ENCODE data around the gene RAB27B. TPM values are rescaled to one million over a fixed set of nuclear protein-coding genes. Genes with fewer than 3 reads are reported as not detected.

Gene RAB27B
- total RNA-seq, 1 donor from 2014 or later, result 5.0 TPM

GRCh38 chr18:54932472-54932871 is 104.2 kb downstream of the RAB27B start:
- Histone ChIP-seq H3K79me2 (ENCODE audit: low read depth) (no peaks in the 10 kb centered on the region), H3K9ac (no peak overlapping the region), H3K27me3 (no peaks in the 10 kb centered on the region), H4K20me1 (ENCODE audit: low read depth) (no peaks in the 10 kb centered on the region), H3F3A (ENCODE audit: low read depth) (no peaks in the 10 kb centered on the region), H3K4me1 (no peaks in the 10 kb centered on the region), H3K9me3 (ENCODE audit: low read depth) (no peaks in the 10 kb centered on the region), H3K4me2 (no peak overlapping the region), H3K36me3 (no peaks in the 10 kb centered on the region), H2AFZ (replicated peaks) (no peak overlapping the region), H3K27ac (no peak overlapping the region), H3K4me3 (no peak overlapping the region)
- no peaks in the 10 kb centered on the region for H3K36me3 Mint-ChIP-seq
- no peaks in the 10 kb centered on the region for H3K9me3 Mint-ChIP-seq
- H3K27ac Mint-ChIP-seq, result no peak overlapping the region
- H3K27me3 Mint-ChIP-seq (ENCODE audit: insufficient read depth, low read depth), result peaks cover 5% of the 10 kb centered on the region
- TF ChIP-seq CTCF (IDR thresholded peaks at IDR 0.05) (no peak), EZH2 (IDR thresholded peaks at IDR 0.05) (no peak), EZH2phosphoT487 (IDR thresholded peaks at IDR 0.05) (no peak)
- H3K4me1 Mint-ChIP-seq, result no peaks in the 10 kb centered on the region
- DNase-seq (ENCODE audit: low spot score), result no peak
- H3K4me3 Mint-ChIP-seq, result no peak overlapping the region

GRCh38 chr18:54938506-54938905 is 110.2 kb downstream of the RAB27B start:
- DNase-seq (ENCODE audit: low spot score), result no peak
- no peaks in the 10 kb centered on the region for H3K27me3 Mint-ChIP-seq (ENCODE audit: insufficient read depth, low read depth)
- Histone ChIP-seq H4K20me1 (ENCODE audit: low read depth) (no peaks in the 10 kb centered on the region), H3K9me3 (ENCODE audit: low read depth) (no peaks in the 10 kb centered on the region), H3K4me1 (no peaks in the 10 kb centered on the region), H3K27ac (no peak overlapping the region), H3K9ac (no peak overlapping the region), H2AFZ (replicated peaks) (no peak overlapping the region), H3K4me2 (no peak overlapping the region), H3K36me3 (no peaks in the 10 kb centered on the region), H3K4me3 (no peak overlapping the region), H3K79me2 (ENCODE audit: low read depth) (no peaks in the 10 kb centered on the region), H3F3A (ENCODE audit: low read depth) (no peaks in the 10 kb centered on the region), H3K27me3 (no peaks in the 10 kb centered on the region)
- H3K27ac Mint-ChIP-seq, result no peak overlapping the region
- no peak for TF ChIP-seq EZH2phosphoT487 (IDR thresholded peaks at IDR 0.05)
- TF ChIP-seq EZH2 (IDR thresholded peaks at IDR 0.05), result no peak
- TF ChIP-seq CTCF (IDR thresholded peaks at IDR 0.05), result no peak
- no peaks in the 10 kb centered on the region for H3K4me1 Mint-ChIP-seq
- H3K36me3 Mint-ChIP-seq, result no peaks in the 10 kb centered on the region
- H3K9me3 Mint-ChIP-seq, result no peaks in the 10 kb centered on the region
- H3K4me3 Mint-ChIP-seq, result no peak overlapping the region

GRCh38 chr18:54939361-54939917 is 111.2 kb downstream of the RAB27B start:
- Histone ChIP-seq H3K4me1 (no peaks in the 10 kb centered on the region), H3K27me3 (no peaks in the 10 kb centered on the region), H3K79me2 (ENCODE audit: low read depth) (no peaks in the 10 kb centered on the region), H3K4me3 (no peak overlapping the region), H3K9ac (no peak overlapping the region), H2AFZ (replicated peaks) (no peak overlapping the region), H3F3A (ENCODE audit: low read depth) (no peaks in the 10 kb centered on the region), H4K20me1 (ENCODE audit: low read depth) (no peaks in the 10 kb centered on the region), H3K36me3 (no peaks in the 10 kb centered on the region), H3K9me3 (ENCODE audit: low read depth) (no peaks in the 10 kb centered on the region), H3K27ac (no peak overlapping the region), H3K4me2 (no peak overlapping the region)
- H3K27ac Mint-ChIP-seq, result no peak overlapping the region
- no peak overlapping the region for H3K4me3 Mint-ChIP-seq
- no peaks in the 10 kb centered on the region for H3K36me3 Mint-ChIP-seq
- no peak for DNase-seq (ENCODE audit: low spot score)
- no peaks in the 10 kb centered on the region for H3K27me3 Mint-ChIP-seq (ENCODE audit: insufficient read depth, low read depth)
- H3K4me1 Mint-ChIP-seq, result no peaks in the 10 kb centered on the region
- no peaks in the 10 kb centered on the region for H3K9me3 Mint-ChIP-seq
- no peak for TF ChIP-seq EZH2 (IDR thresholded peaks at IDR 0.05)

- Histone ChIP-seq H3K79me2 (ENCODE audit: low read depth) (no peaks in the 10 kb centered on the region), H3K9ac (no peak overlapping the region), H3F3A (ENCODE audit: low read depth) (no peaks in the 10 kb centered on the region), H3K4me2 (no peak overlapping the region), H3K9me3 (ENCODE audit: low read depth) (no peaks in the 10 kb centered on the region), H3K4me1 (no peaks in the 10 kb centered on the region), H4K20me1 (ENCODE audit: low read depth) (no peaks in the 10 kb centered on the region), H3K4me3 (no peak overlapping the region), H3K36me3 (no peaks in the 10 kb centered on the region), H2AFZ (replicated peaks) (no peak overlapping the region), H3K27me3 (no peaks in the 10 kb centered on the region), H3K27ac (no peak overlapping the region)
- H3K4me3 Mint-ChIP-seq, result no peak overlapping the region
- H3K9me3 Mint-ChIP-seq, result no peaks in the 10 kb centered on the region
- H3K27me3 Mint-ChIP-seq (ENCODE audit: insufficient read depth, low read depth), result no peaks in the 10 kb centered on the region
- DNase-seq (ENCODE audit: low spot score), result no peak
- TF ChIP-seq EZH2 (IDR thresholded peaks at IDR 0.05) (no peak), EZH2phosphoT487 (IDR thresholded peaks at IDR 0.05) (no peak), CTCF (IDR thresholded peaks at IDR 0.05) (no peak)
- no peaks in the 10 kb centered on the region for H3K4me1 Mint-ChIP-seq
- no peaks in the 10 kb centered on the region for H3K36me3 Mint-ChIP-seq
- H3K27ac Mint-ChIP-seq, result no peak overlapping the region
Measured at GRCh38 chr18:54942144-54942543, 113.9 kb downstream of the RAB27B start.
